BJ (cell line): ENCODE data around the gene SYNPO2. TPM values are rescaled to one million over a fixed set of nuclear protein-coding genes. Genes with fewer than 3 reads are reported as not detected.
"Not testable (repeated sequence)": the region's sequence is repeated elsewhere in the genome, so short reads cannot be mapped to it uniquely, and the experiment has no call there.

Experiments used
- CTCF ChIA-PET: fragments of 350-600 bp; formaldehyde crosslinking; extraction: SDS; loops from one replicate; lab custom pipeline; 2021; ENCODE audit warnings: antibody characterized with exemption, inconsistent platforms; lab: Yijun Ruan, JAX
- POLR2A ChIA-PET: fragments of 300-600 bp; sonication (Branson Sonifier 250); formaldehyde crosslinking; extraction: SDS; loops from one replicate; lab custom pipeline; 2021; ENCODE audit warnings: antibody characterized with exemption; lab: Charles Lee
- DNase-seq: peaks from one replicate; pipeline ENCODE4 v3.0.0-alpha.2; 2011; ENCODE audit warnings: low read depth
- H3K27me3 ChIP-seq: 2 replicates; pipeline ENCODE4 v1.6.0; 2011; ENCODE audit warnings: low read length; ENCODE audit not compliant: control insufficient read depth, insufficient read depth
- H3K36me3 ChIP-seq: 2 replicates; pipeline ENCODE4 v1.5.1; 2011; ENCODE audit warnings: low read length; ENCODE audit not compliant: control insufficient read depth, insufficient read depth
- H3K4me3 ChIP-seq: 2 replicates; pipeline ENCODE4 v1.5.1; 2011; ENCODE audit warnings: low read depth, mild to moderate bottlenecking, control low read depth, low read length
- polyA plus RNA-seq: library from polyadenylated mRNA; depleted of rRNA; stranded (reverse); fragments of >200 nt; gene quantifications from 2 replicates; pipeline ENCODE4 v1.2.3, GENCODE V29; 2011
- TF ChIP-seq, protein P1 (sequence below): IDR thresholded peaks from 2 replicates; pipeline ENCODE4 v1.5.1; 2011; ENCODE audit warnings: low read depth, mild to moderate bottlenecking, control low read depth, inconsistent platforms, low read length, moderate library complexity; ENCODE audit not compliant: insufficient read depth

The SYNPO2 gene
- polyA plus RNA-seq, 1 experiment = 39.9 TPM

GRCh38 chr4:118974758-118975157 lies 86.1 kb downstream of the SYNPO2 start:
- CTCF ChIA-PET = no interaction called here
- TF ChIP-seq, protein P1, sequence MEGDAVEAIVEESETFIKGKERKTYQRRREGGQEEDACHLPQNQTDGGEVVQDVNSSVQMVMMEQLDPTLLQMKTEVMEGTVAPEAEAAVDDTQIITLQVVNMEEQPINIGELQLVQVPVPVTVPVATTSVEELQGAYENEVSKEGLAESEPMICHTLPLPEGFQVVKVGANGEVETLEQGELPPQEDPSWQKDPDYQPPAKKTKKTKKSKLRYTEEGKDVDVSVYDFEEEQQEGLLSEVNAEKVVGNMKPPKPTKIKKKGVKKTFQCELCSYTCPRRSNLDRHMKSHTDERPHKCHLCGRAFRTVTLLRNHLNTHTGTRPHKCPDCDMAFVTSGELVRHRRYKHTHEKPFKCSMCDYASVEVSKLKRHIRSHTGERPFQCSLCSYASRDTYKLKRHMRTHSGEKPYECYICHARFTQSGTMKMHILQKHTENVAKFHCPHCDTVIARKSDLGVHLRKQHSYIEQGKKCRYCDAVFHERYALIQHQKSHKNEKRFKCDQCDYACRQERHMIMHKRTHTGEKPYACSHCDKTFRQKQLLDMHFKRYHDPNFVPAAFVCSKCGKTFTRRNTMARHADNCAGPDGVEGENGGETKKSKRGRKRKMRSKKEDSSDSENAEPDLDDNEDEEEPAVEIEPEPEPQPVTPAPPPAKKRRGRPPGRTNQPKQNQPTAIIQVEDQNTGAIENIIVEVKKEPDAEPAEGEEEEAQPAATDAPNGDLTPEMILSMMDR = no peak

GRCh38 chr4:118975449-118976192 lies 87.0 kb downstream of the SYNPO2 start:
- POLR2A ChIA-PET = no interaction called here
- TF ChIP-seq, protein P1 = no peak
- H3K4me3 ChIP-seq = no peak overlapping the region
- DNase-seq = no peak
- CTCF ChIA-PET = no interaction called here
- H3K27me3 ChIP-seq = no peaks in the 10 kb centered on the region
- no peaks in the 10 kb centered on the region for H3K36me3 ChIP-seq

More at GRCh38 chr4:118974758-118975157, 86.1 kb downstream of the SYNPO2 start:
- H3K36me3 ChIP-seq = no peaks in the 10 kb centered on the region
- no peak for DNase-seq
- H3K4me3 ChIP-seq = no peak overlapping the region
- POLR2A ChIA-PET = no interaction called here
- H3K27me3 ChIP-seq = no peaks in the 10 kb centered on the region

- DNase-seq, H3K4me3 ChIP-seq, H3K27me3 ChIP-seq, POLR2A ChIA-PET, H3K36me3 ChIP-seq: not testable (repeated sequence)
- CTCF ChIA-PET = interaction anchor here (0.7 kb wide), 1 partner anchor 517 kb away, joined by 3 read pairs; no protein-coding TSS in a partner anchor
These were observed 87.5 kb downstream of the SYNPO2 start for GRCh38 chr4:118976193-118976560.

DNA sequence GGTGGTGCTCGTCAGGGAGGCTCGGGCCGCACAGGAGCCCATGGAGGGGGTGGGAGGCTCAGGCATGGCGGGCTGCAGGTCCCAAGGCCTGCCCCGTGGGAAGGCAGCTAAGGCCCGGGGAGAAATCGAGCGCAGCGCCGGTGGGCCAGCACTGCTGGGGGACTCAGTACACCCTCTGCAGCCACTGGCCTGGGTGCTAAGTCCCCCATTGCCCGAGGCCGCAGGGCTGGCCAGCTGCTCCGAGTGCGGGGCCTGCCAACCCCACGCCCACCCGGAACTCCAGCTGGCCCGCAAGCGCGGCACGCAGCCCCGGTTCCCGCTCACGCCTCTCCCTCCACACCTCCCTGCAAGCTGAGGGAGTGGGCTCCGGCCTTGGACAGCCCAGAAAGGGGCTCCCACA lies 88.4 kb downstream of the SYNPO2 start:
- DNase-seq, H3K27me3 ChIP-seq, H3K4me3 ChIP-seq, H3K36me3 ChIP-seq, POLR2A ChIA-PET: not testable (repeated sequence)
- CTCF ChIA-PET = interaction anchor here (0.7 kb wide), 1 partner anchor 516 kb away, joined by 3 read pairs; no protein-coding TSS in a partner anchor

GRCh38 chr4:118979712-118980111 lies 91.1 kb downstream of the SYNPO2 start:
- POLR2A ChIA-PET = no interaction called here
- TF ChIP-seq, protein P1 = no peak
- H3K27me3 ChIP-seq = no peaks in the 10 kb centered on the region
- H3K4me3 ChIP-seq = no peak overlapping the region
- H3K36me3 ChIP-seq = no peaks in the 10 kb centered on the region
- DNase-seq = no peak
- CTCF ChIA-PET = interaction anchor here (0.9 to 1.0 kb wide), 2 partner anchors 10 to 648 kb away, joined by 3 read pairs; no protein-coding TSS in a partner anchor

GRCh38 chr4:118981171-118981838 lies 92.7 kb downstream of the SYNPO2 start:
- DNase-seq = no peak
- Histone ChIP-seq H3K27me3 (no peaks in the 10 kb centered on the region), H3K4me3 (no peak overlapping the region), H3K36me3 (no peaks in the 10 kb centered on the region)
- TF ChIP-seq, protein P1 = no peak
- ChIA-PET CTCF (interaction anchor here (0.7 to 4.6 kb wide), 13 partner anchors 9 to 1075 kb away, joined by 3 to 37 read pairs (median 4); partner anchors contain the start of gene PDE5A), POLR2A (interaction anchor here (0.6 kb wide), 1 partner anchor 266 kb away, joined by 3 read pairs; no protein-coding TSS in a partner anchor)
